ENCODE data around the gene PCDH9. TPM values are rescaled to one million over a fixed set of nuclear protein-coding genes. Genes with fewer than 3 reads are reported as not detected.
A peak's percentile ranks its signal among the peaks of the same experiment; 100 is the strongest.

PCDH9 gene
- total RNA-seq, 2 donors from 2014 or later: 0.95 to 1.8 TPM

DNA sequence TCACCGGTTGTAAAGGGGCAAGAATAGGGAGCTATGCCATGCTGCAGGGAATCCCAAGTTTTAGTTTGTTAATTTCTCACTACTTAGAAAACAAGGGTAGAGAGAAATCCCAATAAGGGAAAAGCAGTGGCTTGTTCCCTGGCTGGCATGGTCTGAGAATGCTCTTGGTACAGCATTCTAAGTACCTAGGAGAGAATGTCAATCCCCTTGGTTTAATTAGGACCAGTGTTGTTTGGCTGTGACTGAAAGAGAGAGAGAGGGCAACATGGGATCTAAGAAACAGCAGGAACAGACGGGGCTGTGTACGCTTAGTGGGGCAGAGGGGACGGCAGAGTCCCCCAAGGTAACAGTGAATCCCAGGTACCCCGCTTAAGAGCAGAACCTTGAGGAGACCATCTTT, 228.8 kb downstream of the PCDH9 start:
- Mint-ChIP-seq H3K27ac (no peak overlapping the region), H3K4me1 (no peaks in the 10 kb centered on the region), H3K36me3 (ENCODE audit: low read depth) (no peaks in the 10 kb centered on the region), H3K4me3 (no peak overlapping the region), H3K27me3 (ENCODE audit: insufficient read depth) (no peaks in the 10 kb centered on the region), H3K9me3 (no peaks in the 10 kb centered on the region)
- no peaks in the 10 kb centered on the region for H3K27me3 ChIP-seq (ENCODE audit: control insufficient read depth, insufficient read depth, low read length, poor library complexity, severe bottlenecking)
- no peak overlapping the region for H3K27ac ChIP-seq (ENCODE audit: low read depth, low read length)
- no peaks in the 10 kb centered on the region for H3K36me3 ChIP-seq (ENCODE audit: control insufficient read depth, insufficient read depth, low read length)
- DNase-seq: peak; percentile 31
- H3K4me1 ChIP-seq (ENCODE audit: control insufficient read depth, insufficient read depth, low read length): no peaks in the 10 kb centered on the region
- WGBS, 2 experiments (ENCODE audit: insufficient coverage in 1 of 2, insufficient read length in 1 of 2): 94% methylated on average over 5 of the region's 5 CpGs; no CpG with 5 or more reads in 1 of the 2 experiments
- TF ChIP-seq, protein P1, sequence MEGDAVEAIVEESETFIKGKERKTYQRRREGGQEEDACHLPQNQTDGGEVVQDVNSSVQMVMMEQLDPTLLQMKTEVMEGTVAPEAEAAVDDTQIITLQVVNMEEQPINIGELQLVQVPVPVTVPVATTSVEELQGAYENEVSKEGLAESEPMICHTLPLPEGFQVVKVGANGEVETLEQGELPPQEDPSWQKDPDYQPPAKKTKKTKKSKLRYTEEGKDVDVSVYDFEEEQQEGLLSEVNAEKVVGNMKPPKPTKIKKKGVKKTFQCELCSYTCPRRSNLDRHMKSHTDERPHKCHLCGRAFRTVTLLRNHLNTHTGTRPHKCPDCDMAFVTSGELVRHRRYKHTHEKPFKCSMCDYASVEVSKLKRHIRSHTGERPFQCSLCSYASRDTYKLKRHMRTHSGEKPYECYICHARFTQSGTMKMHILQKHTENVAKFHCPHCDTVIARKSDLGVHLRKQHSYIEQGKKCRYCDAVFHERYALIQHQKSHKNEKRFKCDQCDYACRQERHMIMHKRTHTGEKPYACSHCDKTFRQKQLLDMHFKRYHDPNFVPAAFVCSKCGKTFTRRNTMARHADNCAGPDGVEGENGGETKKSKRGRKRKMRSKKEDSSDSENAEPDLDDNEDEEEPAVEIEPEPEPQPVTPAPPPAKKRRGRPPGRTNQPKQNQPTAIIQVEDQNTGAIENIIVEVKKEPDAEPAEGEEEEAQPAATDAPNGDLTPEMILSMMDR (conservative IDR thresholded peaks at IDR 0.05): no peak
- no peaks in the 10 kb centered on the region for H3K9me3 ChIP-seq (ENCODE audit: control insufficient read depth, low read length)
- no peak overlapping the region for H3K4me3 ChIP-seq (ENCODE audit: low read length)
- no peak overlapping the region for H3K9ac ChIP-seq (ENCODE audit: extremely low read depth, low read length, poor library complexity, severe bottlenecking)

DNA sequence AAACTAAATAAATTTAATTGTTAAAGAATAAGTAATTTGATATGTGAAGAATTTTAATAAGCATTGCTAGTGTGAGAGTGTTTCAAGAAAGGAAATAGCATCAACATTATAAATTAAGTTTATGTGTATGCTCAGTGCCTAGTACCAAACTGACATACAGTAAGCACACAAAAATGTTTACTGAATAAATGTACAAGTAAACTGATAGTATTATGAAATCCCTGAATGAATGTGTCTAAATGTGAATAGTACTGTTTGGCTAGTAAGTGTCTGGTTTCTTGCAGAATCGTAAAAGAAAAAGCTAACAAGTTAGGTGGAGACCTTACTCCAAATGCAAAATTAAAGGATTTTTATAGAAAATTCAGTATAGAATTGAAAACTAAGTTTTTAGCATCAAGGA, 233.6 kb downstream of the PCDH9 start:
- Histone ChIP-seq H3K27ac (ENCODE audit: low read depth, low read length) (no peak overlapping the region), H3K4me1 (ENCODE audit: control insufficient read depth, insufficient read depth, low read length) (no peaks in the 10 kb centered on the region), H3K4me3 (ENCODE audit: low read length) (no peak overlapping the region), H3K9me3 (ENCODE audit: control insufficient read depth, low read length) (no peaks in the 10 kb centered on the region), H3K27me3 (ENCODE audit: control insufficient read depth, insufficient read depth, low read length, poor library complexity, severe bottlenecking) (no peaks in the 10 kb centered on the region), H3K36me3 (ENCODE audit: control insufficient read depth, insufficient read depth, low read length) (no peaks in the 10 kb centered on the region), H3K9ac (ENCODE audit: extremely low read depth, low read length, poor library complexity, severe bottlenecking) (no peak overlapping the region)
- no peak for DNase-seq
- Mint-ChIP-seq H3K4me1 (peaks cover 5% of the 10 kb centered on the region), H3K27ac (no peak overlapping the region), H3K27me3 (ENCODE audit: insufficient read depth) (no peaks in the 10 kb centered on the region), H3K36me3 (ENCODE audit: low read depth) (no peaks in the 10 kb centered on the region), H3K9me3 (no peaks in the 10 kb centered on the region), H3K4me3 (no peak overlapping the region)
- TF ChIP-seq, protein P1 (conservative IDR thresholded peaks at IDR 0.05): no peak
- 90 to 100% methylated on average over 1 of the region's 1 CpG for WGBS, 2 experiments (ENCODE audit: insufficient coverage in 1 of 2, insufficient read length in 1 of 2)

DNA sequence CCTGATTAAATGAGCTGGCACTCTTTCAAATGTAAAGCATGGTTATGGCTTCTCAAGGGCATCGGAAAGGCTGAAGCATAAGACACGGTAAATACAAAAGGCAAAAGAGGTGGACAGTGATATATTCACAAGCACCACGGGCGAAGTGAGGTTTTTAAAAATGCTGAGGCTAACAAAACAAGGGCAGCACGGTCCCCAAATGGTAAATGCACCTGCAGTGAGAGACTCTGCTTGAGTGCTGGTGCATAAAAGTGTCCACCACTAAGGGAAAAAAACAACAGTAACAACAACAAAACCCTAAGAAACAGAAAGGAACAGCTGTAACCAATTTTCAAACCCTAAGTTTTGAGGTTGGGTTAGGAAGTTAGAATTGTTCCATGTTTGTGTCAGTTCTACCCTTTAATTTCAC, 234.9 kb downstream of the PCDH9 start:
- Mint-ChIP-seq H3K27me3 (ENCODE audit: insufficient read depth) (no peaks in the 10 kb centered on the region), H3K9me3 (no peaks in the 10 kb centered on the region), H3K4me3 (no peak overlapping the region), H3K27ac (no peak overlapping the region), H3K4me1 (peaks cover 5% of the 10 kb centered on the region), H3K36me3 (ENCODE audit: low read depth) (no peaks in the 10 kb centered on the region)
- 84 to 97% methylated on average over 4 to 5 of the region's 5 CpGs for WGBS, 2 experiments (ENCODE audit: insufficient coverage in 1 of 2, insufficient read length in 1 of 2)
- Histone ChIP-seq H3K27me3 (ENCODE audit: control insufficient read depth, insufficient read depth, low read length, poor library complexity, severe bottlenecking) (no peaks in the 10 kb centered on the region), H3K9me3 (ENCODE audit: control insufficient read depth, low read length) (no peaks in the 10 kb centered on the region), H3K4me1 (ENCODE audit: control insufficient read depth, insufficient read depth, low read length) (no peaks in the 10 kb centered on the region), H3K27ac (ENCODE audit: low read depth, low read length) (peak overlapping the region; percentile 10), H3K36me3 (ENCODE audit: control insufficient read depth, insufficient read depth, low read length) (no peaks in the 10 kb centered on the region), H3K4me3 (ENCODE audit: low read length) (no peak overlapping the region), H3K9ac (ENCODE audit: extremely low read depth, low read length, poor library complexity, severe bottlenecking) (no peak overlapping the region)
- TF ChIP-seq, protein P1 (conservative IDR thresholded peaks at IDR 0.05): no peak
- DNase-seq: no peak
